ENCODE results near the gene RUNX3. TPM values are rescaled to one million over a fixed set of nuclear protein-coding genes. Genes with fewer than 3 reads are reported as not detected.
A peak's percentile ranks its signal among the peaks of the same experiment; 100 is the strongest.

The RUNX3 gene
- total RNA-seq, 1 experiment from 2014 or later = 0.33 TPM

DNA sequence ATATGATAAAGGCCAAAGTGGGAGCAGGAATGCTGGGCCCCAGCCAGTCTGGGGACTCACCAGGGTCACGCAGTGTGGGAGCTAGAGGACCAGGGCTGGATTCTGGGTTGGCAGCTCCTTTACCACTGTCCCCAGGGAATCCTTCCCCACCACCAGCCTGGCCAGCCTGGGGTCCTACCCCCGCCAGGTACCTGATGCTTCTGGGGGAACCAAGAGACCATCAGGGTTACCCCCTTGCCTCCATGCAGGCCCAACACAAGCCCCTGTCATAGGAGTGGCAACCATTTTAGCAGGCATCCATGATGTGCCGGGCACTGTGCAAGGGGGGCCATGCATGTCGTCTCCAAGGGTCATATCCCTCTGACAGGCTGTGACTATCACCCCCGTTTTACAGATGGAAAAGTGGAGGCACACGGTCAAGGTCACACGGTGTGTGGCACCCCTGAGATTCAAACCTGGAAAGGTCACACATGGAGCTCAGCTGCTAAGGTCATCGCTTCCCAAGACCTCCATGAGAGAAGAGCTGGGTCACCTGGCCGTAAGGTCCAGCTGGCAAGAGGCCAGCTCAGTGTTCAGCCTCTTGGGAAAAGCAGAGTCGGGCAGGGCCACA is 16.4 kb downstream of the RUNX3 start:
- Histone ChIP-seq H4K20me1 (ENCODE audit: control insufficient read depth, insufficient read depth, insufficient read length) (no peaks in the 10 kb centered on the region), H3K9ac (ENCODE audit: extremely low read depth, insufficient read length, low read length) (no peak overlapping the region)
- TF ChIP-seq, protein P1, sequence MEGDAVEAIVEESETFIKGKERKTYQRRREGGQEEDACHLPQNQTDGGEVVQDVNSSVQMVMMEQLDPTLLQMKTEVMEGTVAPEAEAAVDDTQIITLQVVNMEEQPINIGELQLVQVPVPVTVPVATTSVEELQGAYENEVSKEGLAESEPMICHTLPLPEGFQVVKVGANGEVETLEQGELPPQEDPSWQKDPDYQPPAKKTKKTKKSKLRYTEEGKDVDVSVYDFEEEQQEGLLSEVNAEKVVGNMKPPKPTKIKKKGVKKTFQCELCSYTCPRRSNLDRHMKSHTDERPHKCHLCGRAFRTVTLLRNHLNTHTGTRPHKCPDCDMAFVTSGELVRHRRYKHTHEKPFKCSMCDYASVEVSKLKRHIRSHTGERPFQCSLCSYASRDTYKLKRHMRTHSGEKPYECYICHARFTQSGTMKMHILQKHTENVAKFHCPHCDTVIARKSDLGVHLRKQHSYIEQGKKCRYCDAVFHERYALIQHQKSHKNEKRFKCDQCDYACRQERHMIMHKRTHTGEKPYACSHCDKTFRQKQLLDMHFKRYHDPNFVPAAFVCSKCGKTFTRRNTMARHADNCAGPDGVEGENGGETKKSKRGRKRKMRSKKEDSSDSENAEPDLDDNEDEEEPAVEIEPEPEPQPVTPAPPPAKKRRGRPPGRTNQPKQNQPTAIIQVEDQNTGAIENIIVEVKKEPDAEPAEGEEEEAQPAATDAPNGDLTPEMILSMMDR (conservative IDR thresholded peaks at IDR 0.05) = no peak

More for the DNA sequence above, 16.4 kb downstream of the RUNX3 start:
- no peaks in the 10 kb centered on the region for H3K36me3 Mint-ChIP-seq (ENCODE audit: insufficient read depth in 1 of 3, low read depth in 3 of 3)
- no peak overlapping the region for H4K5ac ChIP-seq (ENCODE audit: insufficient read length, low read depth, low read length)
- H3K27ac Mint-ChIP-seq = no peak overlapping the region
- H2BK15ac ChIP-seq (ENCODE audit: low read depth, low read length) = no peak overlapping the region
- no peak overlapping the region for H4K8ac ChIP-seq (replicated peaks; ENCODE audit: insufficient read length, low read depth, low read length)
- no peak overlapping the region for H3K56ac ChIP-seq (ENCODE audit: insufficient read length, low read depth, low read length)
- H3K79me2 ChIP-seq (ENCODE audit: insufficient read depth, low read length) = no peaks in the 10 kb centered on the region
- H3K23ac ChIP-seq (ENCODE audit: insufficient read length, low read depth, low read length) = no peak overlapping the region
- H2BK5ac ChIP-seq (ENCODE audit: insufficient read length, low read length) = no peak overlapping the region
- H2AK5ac ChIP-seq (ENCODE audit: insufficient read length, low read length) = no peak overlapping the region
- no peak for DNase-seq
- no peak overlapping the region for H3K27ac ChIP-seq (ENCODE audit: insufficient read length, low read depth, low read length)
- H2AFZ ChIP-seq (ENCODE audit: low read length) = no peak overlapping the region
- H3K27me3 Mint-ChIP-seq (ENCODE audit: low read depth) = no peaks in the 10 kb centered on the region; the same call in 1 of the 2 replicates
- no peaks in the 10 kb centered on the region for H3K27me3 ChIP-seq (ENCODE audit: insufficient read depth, low read length)
- no peak overlapping the region for H2BK12ac ChIP-seq (ENCODE audit: insufficient read length, low read depth, low read length)
- H4K91ac ChIP-seq (ENCODE audit: insufficient read length, low read depth, low read length) = no peak overlapping the region
- H3K23me2 ChIP-seq (ENCODE audit: insufficient read length, low read depth, low read length, poor library complexity, severe bottlenecking) = no peaks in the 10 kb centered on the region
- peaks cover 7 to 24% of the 10 kb centered on the region in 2 experiments; a peak in 3 of 4 replicates for H3K4me1 Mint-ChIP-seq
- no peaks in the 10 kb centered on the region for H3K9me3 ChIP-seq (ENCODE audit: control insufficient read depth, low read depth, low read length)
- 0 out of 5 replicates have a peak, but pooled peaks cover 0 to 3% of the 10 kb centered on the region in 2 experiments for H3K9me3 Mint-ChIP-seq
- peak overlapping the region; percentile 46 for H3K18ac ChIP-seq (ENCODE audit: insufficient read length, low read depth, low read length)
- H3K4ac ChIP-seq (ENCODE audit: low read depth, low read length) = no peak overlapping the region
- no peaks in the 10 kb centered on the region for H3K79me1 ChIP-seq (ENCODE audit: insufficient read depth, low read depth, low read length, poor library complexity, severe bottlenecking)
- H3T11ph ChIP-seq (ENCODE audit: low read length) = no peak overlapping the region
- H3K14ac ChIP-seq (ENCODE audit: insufficient read depth, low read length) = no peak overlapping the region
- H2BK120ac ChIP-seq (ENCODE audit: low read depth, low read length, poor library complexity, severe bottlenecking) = no peak overlapping the region
- no peak overlapping the region for H3K4me2 ChIP-seq (ENCODE audit: insufficient read depth, insufficient read length, low read length)
- no peak overlapping the region for H2BK20ac ChIP-seq (ENCODE audit: low read depth, low read length, poor library complexity, severe bottlenecking)
- WGBS (ENCODE audit: extremely low coverage, insufficient read length, low lambda C conversion rate) = no CpG with 5 or more reads among the region's 10 CpGs
- no peak overlapping the region for H3K4me3 Mint-ChIP-seq
- H3K4me1 ChIP-seq (ENCODE audit: insufficient read depth, low read length) = no peaks in the 10 kb centered on the region; the same call in 1 of the 2 replicates

Measured in H9 (cell line).